ENCODE results near the gene PLEKHG4B.

- TF ChIP-seq, protein P1, sequence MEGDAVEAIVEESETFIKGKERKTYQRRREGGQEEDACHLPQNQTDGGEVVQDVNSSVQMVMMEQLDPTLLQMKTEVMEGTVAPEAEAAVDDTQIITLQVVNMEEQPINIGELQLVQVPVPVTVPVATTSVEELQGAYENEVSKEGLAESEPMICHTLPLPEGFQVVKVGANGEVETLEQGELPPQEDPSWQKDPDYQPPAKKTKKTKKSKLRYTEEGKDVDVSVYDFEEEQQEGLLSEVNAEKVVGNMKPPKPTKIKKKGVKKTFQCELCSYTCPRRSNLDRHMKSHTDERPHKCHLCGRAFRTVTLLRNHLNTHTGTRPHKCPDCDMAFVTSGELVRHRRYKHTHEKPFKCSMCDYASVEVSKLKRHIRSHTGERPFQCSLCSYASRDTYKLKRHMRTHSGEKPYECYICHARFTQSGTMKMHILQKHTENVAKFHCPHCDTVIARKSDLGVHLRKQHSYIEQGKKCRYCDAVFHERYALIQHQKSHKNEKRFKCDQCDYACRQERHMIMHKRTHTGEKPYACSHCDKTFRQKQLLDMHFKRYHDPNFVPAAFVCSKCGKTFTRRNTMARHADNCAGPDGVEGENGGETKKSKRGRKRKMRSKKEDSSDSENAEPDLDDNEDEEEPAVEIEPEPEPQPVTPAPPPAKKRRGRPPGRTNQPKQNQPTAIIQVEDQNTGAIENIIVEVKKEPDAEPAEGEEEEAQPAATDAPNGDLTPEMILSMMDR (IDR thresholded peaks at IDR 0.05; ENCODE audit: insufficient read depth, low read length, poor library complexity, severe bottlenecking): no peak
- TF ChIP-seq EZH2phosphoT487 (conservative IDR thresholded peaks at IDR 0.05; ENCODE audit: low read length): no peak
Observed at GRCh38 chr5:203246-203930, 111.4 kb downstream of the PLEKHG4B start.
